Breast epithelium (tissue), 3 donors: Measurements from ENCODE around the gene SFMBT1.

Experiments used
- POLR2A ChIP-seq: fragments of 450-650 bp; IDR thresholded peaks from one replicate; pipeline ENCODE4 v1.6.1; 2016; ENCODE audit warnings: antibody characterized with exemption, mild to moderate bottlenecking, moderate library complexity
- POLR2AphosphoS5 ChIP-seq, 3 donors: sonication (generic); formaldehyde crosslinking; IDR thresholded peaks; one replicate each; pipeline ENCODE4 v1.6.1; 2017; ENCODE audit warnings: antibody characterized with exemption in 3 of 3
- TF ChIP-seq, protein P1 (sequence below), 3 donors: fragments of 450-650 bp; IDR thresholded peaks; one replicate each; pipeline ENCODE4 v1.5.1; 2016 to 2017; ENCODE audit warnings: antibody characterized with exemption in 3 of 3, mild to moderate bottlenecking in 3 of 3, moderate library complexity in 3 of 3

DNA sequence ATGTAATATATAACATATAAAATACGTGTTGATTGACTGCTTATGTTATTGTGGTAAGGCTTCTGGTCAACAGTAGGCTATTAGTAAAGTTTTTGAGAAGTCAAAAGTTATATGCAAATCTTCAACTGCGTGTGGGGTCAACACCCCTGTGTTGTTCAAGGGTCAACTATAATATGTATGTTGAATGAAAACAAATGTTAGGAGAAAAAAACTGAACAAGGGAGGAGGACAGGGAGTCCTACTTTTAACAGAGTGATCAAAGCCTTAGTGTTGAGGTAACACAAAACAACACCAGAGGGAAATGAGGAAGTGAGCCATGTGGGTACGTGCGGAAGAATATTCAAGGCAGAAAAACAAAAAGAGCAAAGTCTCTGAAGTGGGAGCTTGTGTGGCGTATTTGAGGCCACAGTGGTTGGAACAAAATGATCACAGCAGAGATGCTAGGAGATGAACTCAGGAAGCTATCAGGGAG is 62.5 kb downstream of the SFMBT1 start:
- TF ChIP-seq POLR2A, result no peak
- TF ChIP-seq, protein P1, sequence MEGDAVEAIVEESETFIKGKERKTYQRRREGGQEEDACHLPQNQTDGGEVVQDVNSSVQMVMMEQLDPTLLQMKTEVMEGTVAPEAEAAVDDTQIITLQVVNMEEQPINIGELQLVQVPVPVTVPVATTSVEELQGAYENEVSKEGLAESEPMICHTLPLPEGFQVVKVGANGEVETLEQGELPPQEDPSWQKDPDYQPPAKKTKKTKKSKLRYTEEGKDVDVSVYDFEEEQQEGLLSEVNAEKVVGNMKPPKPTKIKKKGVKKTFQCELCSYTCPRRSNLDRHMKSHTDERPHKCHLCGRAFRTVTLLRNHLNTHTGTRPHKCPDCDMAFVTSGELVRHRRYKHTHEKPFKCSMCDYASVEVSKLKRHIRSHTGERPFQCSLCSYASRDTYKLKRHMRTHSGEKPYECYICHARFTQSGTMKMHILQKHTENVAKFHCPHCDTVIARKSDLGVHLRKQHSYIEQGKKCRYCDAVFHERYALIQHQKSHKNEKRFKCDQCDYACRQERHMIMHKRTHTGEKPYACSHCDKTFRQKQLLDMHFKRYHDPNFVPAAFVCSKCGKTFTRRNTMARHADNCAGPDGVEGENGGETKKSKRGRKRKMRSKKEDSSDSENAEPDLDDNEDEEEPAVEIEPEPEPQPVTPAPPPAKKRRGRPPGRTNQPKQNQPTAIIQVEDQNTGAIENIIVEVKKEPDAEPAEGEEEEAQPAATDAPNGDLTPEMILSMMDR (IDR thresholded peaks at IDR 0.05), result no peak
- TF ChIP-seq POLR2AphosphoS5 (IDR thresholded peaks at IDR 0.05), result no peak
